GM19035 (cell line): ENCODE data around the gene CC2D2A.

Experiments
- ATAC-seq: cut with Tn5 transposase; IDR thresholded peaks from one replicate; pipeline ENCODE4 v1.9.1; 2021; ENCODE audit not compliant: unreplicated experiment

CC2D2A gene

GRCh38 chr4:15459706-15460105, 10.0 kb upstream of the CC2D2A start:
- ATAC-seq = no peak

DNA sequence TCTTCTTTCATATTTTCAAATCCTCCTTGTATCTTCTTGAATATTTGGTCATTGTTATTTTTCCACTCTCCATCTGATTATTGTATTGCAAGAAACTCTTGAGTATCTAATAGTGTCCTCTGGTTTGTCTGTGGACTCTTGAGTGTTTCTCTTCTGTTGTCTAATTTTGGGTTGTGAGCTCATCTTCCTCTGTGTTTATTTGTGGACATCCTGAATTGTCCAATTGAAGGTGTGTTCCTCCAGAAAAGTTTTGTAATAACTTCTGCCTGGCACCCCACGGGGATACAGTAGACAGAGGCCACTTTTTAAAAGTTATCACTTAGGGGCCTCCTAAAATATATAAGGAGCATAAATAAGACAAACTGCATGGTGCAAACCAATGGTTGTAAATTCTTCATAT, 3.1 kb upstream of the CC2D2A start:
- ATAC-seq = no peak

DNA sequence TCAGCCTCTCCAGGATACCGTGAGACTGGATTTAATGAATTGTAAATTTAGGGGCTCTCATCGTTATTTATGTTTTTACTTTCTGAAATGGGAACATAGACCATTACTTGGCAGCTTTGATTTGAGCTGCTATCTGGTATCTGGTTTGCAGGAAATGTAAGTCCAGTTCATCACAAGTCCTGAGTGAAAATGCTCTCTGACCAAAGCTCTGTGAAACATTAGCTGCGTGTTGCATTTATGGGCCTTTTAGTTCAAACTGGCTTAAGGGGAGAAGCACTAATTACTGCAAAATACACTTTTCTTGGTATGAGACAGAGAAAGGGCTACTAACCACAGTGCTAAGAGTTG, 420 bp downstream of the CC2D2A start:
- ATAC-seq = no peak

DNA sequence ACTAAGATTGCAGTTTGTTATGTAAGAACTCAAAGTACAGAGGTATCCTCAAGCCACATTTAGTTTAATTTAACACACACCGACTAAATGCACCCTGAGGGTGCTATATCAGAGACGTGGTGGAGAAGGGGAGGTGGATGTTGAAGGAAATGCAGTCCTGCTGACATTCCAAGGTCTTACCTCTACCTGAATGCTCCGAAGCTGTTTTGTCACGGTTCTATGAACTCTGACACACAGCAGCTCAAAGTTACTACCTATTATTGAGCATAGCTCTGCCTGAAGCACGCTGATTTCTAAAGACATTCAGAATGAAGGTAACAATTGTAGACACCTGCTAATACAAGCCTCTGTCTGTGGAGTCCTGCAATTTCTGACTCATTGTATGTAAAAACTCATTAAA, 6.7 kb downstream of the CC2D2A start:
- ATAC-seq = no peak

GRCh38 chr4:15478724-15479088, 9.0 kb downstream of the CC2D2A start:
- no peak for ATAC-seq

- no peak for ATAC-seq
These were observed 9.6 kb downstream of the CC2D2A start for GRCh38 chr4:15479089-15479912.

DNA sequence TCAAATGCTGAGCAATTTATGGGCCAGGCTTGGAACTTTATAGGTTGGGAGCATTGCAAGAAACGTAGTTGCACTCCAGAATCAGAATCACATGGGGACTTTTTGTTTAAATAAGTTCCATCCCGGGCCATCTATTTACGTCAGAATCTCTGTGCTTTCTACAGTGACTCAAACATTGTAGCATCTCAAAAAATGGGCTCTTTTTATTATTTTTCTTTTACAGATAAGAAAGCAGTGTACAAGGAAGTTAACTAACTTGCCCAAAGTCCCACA, 10.2 kb downstream of the CC2D2A start:
- no peak for ATAC-seq

- no peak for ATAC-seq
These were observed 12.5 kb downstream of the CC2D2A start for GRCh38 chr4:15481961-15482745.

DNA sequence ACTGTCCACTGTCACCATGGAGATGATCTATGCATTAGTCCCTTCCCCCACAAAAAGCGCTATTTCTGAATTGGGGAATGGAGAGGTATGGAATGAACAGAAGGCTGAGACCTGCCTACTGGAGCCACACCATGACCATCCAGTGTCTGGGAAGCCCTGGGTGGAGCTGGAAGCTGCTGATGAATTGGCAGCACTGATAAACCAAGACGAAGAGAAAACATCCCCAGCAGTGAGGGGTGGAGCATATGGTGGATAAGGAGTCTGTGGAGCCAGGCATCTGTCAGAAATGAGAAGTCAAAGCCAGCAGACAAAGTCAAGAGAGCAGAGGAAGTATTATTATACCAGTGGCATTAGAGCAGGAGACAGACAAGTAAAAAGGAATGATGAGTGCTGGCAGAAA, 13.2 kb downstream of the CC2D2A start:
- ATAC-seq = no peak

DNA sequence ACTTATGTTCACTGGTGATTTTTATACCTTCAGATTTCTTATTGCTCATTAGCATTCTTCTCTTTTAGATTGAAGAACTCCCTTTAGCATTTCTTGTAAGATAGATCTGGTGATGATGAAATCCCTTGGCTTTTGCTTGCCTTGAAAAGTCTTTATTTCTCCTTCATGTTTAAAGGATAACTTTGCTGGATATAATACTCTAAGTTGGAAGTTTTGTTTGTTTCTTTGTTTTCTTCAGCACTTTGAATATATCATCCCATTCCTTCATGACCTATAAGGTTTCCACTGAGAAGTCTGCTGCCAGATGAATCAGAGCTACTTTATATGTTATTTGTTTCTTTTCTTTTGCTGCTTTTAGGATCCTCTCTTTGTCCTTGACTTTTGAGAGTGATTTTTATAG, 18.5 kb downstream of the CC2D2A start:
- ATAC-seq = no peak

- no peak for ATAC-seq
These were observed 19.2 kb downstream of the CC2D2A start for GRCh38 chr4:15488658-15489470.

GRCh38 chr4:15489551-15489950, 19.9 kb downstream of the CC2D2A start:
- ATAC-seq = no peak

- no peak for ATAC-seq
These were observed 23.7 kb downstream of the CC2D2A start for GRCh38 chr4:15493411-15493810.

GRCh38 chr4:15495621-15496020, 25.9 kb downstream of the CC2D2A start:
- ATAC-seq = no peak

DNA sequence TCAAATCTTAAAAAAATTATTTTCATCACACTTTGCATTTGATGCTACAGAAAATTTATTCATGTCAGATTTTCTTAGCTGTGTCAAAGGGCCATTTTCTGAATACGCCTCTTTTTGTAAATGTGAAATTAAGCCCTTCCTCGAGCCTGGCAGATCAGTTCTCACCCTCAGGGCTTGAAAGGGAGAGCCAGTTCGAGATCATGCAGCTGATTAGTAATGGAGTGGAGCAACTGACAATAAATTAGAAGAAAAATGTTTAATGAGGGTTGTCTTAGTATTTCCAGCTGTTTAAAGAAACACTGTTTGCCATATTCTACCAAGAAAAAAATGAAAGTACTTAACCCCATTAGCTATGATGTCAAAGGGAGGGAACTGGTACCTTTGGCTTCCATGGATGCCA, 28.7 kb downstream of the CC2D2A start:
- no peak for ATAC-seq

GRCh38 chr4:15500701-15501100, 31.0 kb downstream of the CC2D2A start:
- ATAC-seq = no peak

DNA sequence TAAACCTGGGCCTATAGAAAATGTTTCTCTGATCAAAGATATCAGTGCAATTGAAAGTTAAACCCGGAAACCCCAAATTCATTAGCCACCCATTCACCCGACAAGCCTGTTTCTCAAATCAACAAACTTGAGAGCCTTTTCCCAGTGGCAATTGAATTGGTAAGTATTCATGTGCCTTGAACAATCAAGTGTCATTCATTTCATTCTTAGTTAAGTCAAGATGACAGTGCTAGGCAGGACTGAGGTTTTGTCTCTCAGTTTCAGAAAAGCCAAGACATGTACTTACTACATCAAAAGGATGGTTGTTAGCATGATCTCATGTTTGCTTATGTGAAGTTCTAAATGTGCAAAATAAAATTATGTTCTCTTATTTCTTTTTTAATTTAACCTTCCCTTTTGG, 32.3 kb downstream of the CC2D2A start:
- ATAC-seq = no peak

DNA sequence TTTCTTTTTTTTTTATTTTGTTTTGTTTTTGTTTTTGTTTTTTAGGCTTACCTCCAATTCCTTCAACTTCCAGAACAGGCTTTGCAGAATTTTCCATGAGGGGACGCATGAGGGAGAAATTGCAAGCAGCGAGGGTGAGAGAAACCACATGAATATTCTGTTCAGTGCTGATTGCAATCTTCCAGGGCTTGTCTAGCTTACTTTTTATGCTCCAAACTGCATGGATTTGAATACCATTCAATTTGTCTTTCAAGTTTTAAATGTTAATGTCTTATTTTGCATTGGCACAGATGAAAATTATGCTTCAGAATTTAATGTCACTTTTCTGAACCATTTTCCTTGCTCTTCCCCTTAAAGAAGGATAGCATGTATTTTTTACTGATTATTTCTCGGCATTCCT, 32.7 kb downstream of the CC2D2A start:
- no peak for ATAC-seq

- ATAC-seq = no peak
These were observed 34.4 kb downstream of the CC2D2A start for GRCh38 chr4:15504041-15504440.

DNA sequence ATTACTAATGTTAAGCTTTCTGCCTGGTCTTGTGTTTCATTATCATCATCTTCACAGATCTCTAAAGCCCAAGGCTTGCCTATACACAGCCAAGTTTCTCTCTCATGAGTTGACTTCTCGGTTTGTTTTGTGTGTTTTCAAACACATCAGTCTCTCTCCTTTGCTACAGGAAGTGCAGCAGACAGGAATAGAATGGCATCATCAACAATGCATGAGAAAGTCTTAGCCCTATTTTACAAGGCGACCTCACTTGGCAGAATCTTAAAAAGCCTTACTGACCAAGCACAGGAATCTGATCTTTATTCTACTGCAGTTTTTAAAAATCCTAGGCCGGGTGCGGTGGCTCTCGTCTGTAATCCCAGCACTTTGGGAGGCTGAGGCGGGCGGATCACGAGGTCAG, 36.8 kb downstream of the CC2D2A start:
- no peak for ATAC-seq

GRCh38 chr4:15507679-15508078, 38.0 kb downstream of the CC2D2A start:
- ATAC-seq = no peak

DNA sequence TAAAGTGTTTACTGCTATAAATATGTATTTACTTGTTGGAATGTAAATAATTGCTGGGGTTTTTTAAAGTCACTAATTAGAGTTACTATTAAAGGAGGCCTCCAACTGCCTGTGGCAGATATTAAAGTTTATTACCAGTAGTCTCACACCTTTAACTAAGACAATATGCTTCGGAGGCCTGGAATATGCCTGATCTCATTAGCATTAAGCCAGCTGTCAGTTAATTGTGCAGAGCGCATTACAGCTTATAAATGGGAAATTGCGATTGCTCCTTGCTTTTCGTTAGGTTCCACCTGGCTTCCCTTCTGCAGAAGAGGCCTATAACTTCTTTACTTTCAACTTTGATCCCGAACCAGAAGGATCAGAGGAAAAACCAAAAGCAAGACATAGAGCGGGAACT, 41.3 kb downstream of the CC2D2A start:
- ATAC-seq = no peak
